ENCODE data around the gene CDV3.

Gene CDV3

DNA sequence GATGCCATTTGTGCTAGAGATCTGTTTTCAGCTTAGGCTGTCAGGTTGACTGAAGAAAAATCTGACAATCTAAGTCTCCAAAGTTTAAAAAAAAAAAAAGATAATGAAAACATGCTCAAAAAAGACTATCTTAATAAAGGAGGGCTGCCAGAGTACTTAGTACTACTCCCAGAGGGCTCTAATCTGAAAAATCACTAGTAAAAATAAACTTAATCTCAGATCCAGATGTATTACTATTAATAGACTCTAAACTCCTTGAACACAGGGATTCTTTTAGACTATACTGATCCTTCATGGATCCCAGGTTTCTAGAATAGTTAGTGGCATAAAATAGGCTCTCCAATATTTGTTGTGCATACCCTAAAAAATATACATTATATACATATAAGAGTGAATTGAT, 54.3 kb downstream of the CDV3 start:
- Histone ChIP-seq H3K27ac (ENCODE audit: extremely low read depth, low read depth, low read length) (no peak overlapping the region), H3K4me3 (ENCODE audit: low read depth, low read length) (no peak overlapping the region), H3K9me3 (ENCODE audit: control insufficient read depth, insufficient read depth, low read depth, low read length) (no peaks in the 10 kb centered on the region), H3K4me1 (ENCODE audit: control insufficient read depth, insufficient read depth, low read length) (no peaks in the 10 kb centered on the region), H3K36me3 (ENCODE audit: control insufficient read depth in 2 of 2, insufficient read depth in 1 of 2, low read length in 2 of 2) (peaks cover 53 to 91% of the 10 kb centered on the region in 2 experiments)
- ChIA-PET POLR2A (no interaction called here), CTCF (interaction anchor here (0.7 kb wide), 1 partner anchor 35 kb away, joined by 3 read pairs; no protein-coding TSS in a partner anchor)
- TF ChIP-seq ZNF571 (tag by site-specific recombination; IDR thresholded peaks at IDR 0.05) (no peak), ZNF654 (tag by site-specific recombination; IDR thresholded peaks at IDR 0.05; ENCODE audit: low read depth) (no peak)

DNA sequence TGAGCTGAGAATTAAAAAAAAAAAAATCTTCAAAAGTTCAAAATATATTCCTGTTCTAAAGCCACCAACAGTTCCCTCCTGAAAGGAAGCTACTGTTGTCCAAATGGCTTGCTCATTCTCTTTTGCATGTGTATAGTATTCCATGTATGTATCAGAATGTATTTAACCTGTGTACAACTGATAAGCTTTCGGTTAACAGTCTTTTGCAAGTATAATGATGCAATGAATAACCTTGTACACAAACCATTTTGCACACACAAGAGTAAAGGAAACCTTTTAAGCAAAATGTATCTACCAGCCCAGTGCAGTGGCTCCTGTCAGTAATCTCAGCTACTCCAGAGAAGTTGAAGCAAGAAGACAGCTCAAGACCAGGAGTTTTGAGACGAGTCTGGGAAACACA, 55.7 kb downstream of the CDV3 start:
- Histone ChIP-seq H3K4me3 (ENCODE audit: low read depth, low read length) (no peak overlapping the region), H3K36me3 (ENCODE audit: control insufficient read depth in 2 of 2, insufficient read depth in 1 of 2, low read length in 2 of 2) (peaks cover 56 to 92% of the 10 kb centered on the region in 2 experiments), H3K27ac (ENCODE audit: extremely low read depth, low read depth, low read length) (no peak overlapping the region), H3K9me3 (ENCODE audit: control insufficient read depth, insufficient read depth, low read depth, low read length) (no peaks in the 10 kb centered on the region), H3K4me1 (ENCODE audit: control insufficient read depth, insufficient read depth, low read length) (no peaks in the 10 kb centered on the region)
- ChIA-PET CTCF (no interaction called here), POLR2A (no interaction called here)
- TF ChIP-seq, protein P1, sequence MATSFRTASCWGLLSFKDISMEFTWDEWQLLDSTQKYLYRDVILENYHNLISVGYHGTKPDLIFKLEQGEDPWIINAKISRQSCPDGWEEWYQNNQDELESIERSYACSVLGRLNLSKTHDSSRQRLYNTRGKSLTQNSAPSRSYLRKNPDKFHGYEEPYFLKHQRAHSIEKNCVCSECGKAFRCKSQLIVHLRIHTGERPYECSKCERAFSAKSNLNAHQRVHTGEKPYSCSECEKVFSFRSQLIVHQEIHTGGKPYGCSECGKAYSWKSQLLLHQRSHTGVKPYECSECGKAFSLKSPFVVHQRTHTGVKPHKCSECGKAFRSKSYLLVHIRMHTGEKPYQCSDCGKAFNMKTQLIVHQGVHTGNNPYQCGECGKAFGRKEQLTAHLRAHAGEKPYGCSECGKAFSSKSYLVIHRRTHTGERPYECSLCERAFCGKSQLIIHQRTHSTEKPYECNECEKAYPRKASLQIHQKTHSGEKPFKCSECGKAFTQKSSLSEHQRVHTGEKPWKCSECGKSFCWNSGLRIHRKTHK (tag by site-specific recombination; IDR thresholded peaks at IDR 0.05), result no peak
- TF ChIP-seq ZNF76 (tag by site-specific recombination; IDR thresholded peaks at IDR 0.05; ENCODE audit: borderline replicate concordance, low read depth) (no peak), ZNF174 (tag by site-specific recombination; IDR thresholded peaks at IDR 0.05) (no peak), ZSCAN18 (tag by site-specific recombination; IDR thresholded peaks at IDR 0.05) (no peak)

- ChIA-PET POLR2A (no interaction called here), CTCF (no interaction called here)
- Histone ChIP-seq H3K27ac (ENCODE audit: extremely low read depth, low read depth, low read length) (no peak overlapping the region), H3K36me3 (ENCODE audit: control insufficient read depth in 2 of 2, insufficient read depth in 1 of 2, low read length in 2 of 2) (peaks cover 49 to 93% of the 10 kb centered on the region in 2 experiments), H3K4me3 (ENCODE audit: low read depth, low read length) (no peak overlapping the region), H3K9me3 (ENCODE audit: control insufficient read depth, insufficient read depth, low read depth, low read length) (no peaks in the 10 kb centered on the region), H3K4me1 (ENCODE audit: control insufficient read depth, insufficient read depth, low read length) (no peaks in the 10 kb centered on the region)
- TF ChIP-seq ZBTB7A (tag by site-specific recombination; IDR thresholded peaks at IDR 0.05; ENCODE audit: low read depth) (no peak), HOXA7 (CRISPR knock-in tag; IDR thresholded peaks at IDR 0.05; ENCODE audit: borderline replicate concordance) (no peak), ZNF37A (tag by site-specific recombination; IDR thresholded peaks at IDR 0.05) (no peak), ZNF701 (tag by site-specific recombination; IDR thresholded peaks at IDR 0.05) (no peak), SCRT1 (tag by site-specific recombination; IDR thresholded peaks at IDR 0.05; ENCODE audit: borderline replicate concordance) (no peak), HOXD13 (CRISPR knock-in tag; IDR thresholded peaks at IDR 0.05; ENCODE audit: borderline replicate concordance) (no peak), HOXC10 (CRISPR knock-in tag; IDR thresholded peaks at IDR 0.05) (no peak), YY2 (tag by site-specific recombination; IDR thresholded peaks at IDR 0.05) (no peak)
These were observed 60.0 kb downstream of the CDV3 start for GRCh38 chr3:133633439-133633838.

All from HEK293 (cell line).